ENCODE measurements around the gene ACKR2. TPM values are rescaled to one million over a fixed set of nuclear protein-coding genes. Genes with fewer than 3 reads are reported as not detected.
"Not testable (repeated sequence)": the region's sequence is repeated elsewhere in the genome, so short reads cannot be mapped to it uniquely, and the experiment has no call there.

The ACKR2 gene
- total RNA-seq, 2 donors from 2014 or later = 0.10 to 0.35 TPM

GRCh38 chr3:42883251-42883930 lies 74.1 kb downstream of the ACKR2 start:
- peaks cover 17% of the 10 kb centered on the region for H3K27me3 Mint-ChIP-seq
- not testable (repeated sequence) for H3K9me3 ChIP-seq (ENCODE audit: control insufficient read depth, low read length, poor library complexity, severe bottlenecking); H3K36me3 Mint-ChIP-seq (ENCODE audit: low read depth); ATAC-seq; H3K4me3 Mint-ChIP-seq; DNase-seq
- peak overlapping the region; percentile 74 for H3K27ac Mint-ChIP-seq
- H3K4me1 Mint-ChIP-seq = peaks cover 10% of the 10 kb centered on the region

GRCh38 chr3:42884324-42884723 lies 75.1 kb downstream of the ACKR2 start:
- peaks cover 2% of the 10 kb centered on the region for H3K36me3 Mint-ChIP-seq (ENCODE audit: low read depth)
- ATAC-seq (no peak), DNase-seq (no peak)
- H3K9me3 ChIP-seq (ENCODE audit: control insufficient read depth, low read length, poor library complexity, severe bottlenecking) = no peaks in the 10 kb centered on the region
- H3K27me3 Mint-ChIP-seq = peaks cover 26% of the 10 kb centered on the region
- no peak overlapping the region for H3K4me3 Mint-ChIP-seq
- no peak overlapping the region for H3K27ac Mint-ChIP-seq
- peaks cover 10% of the 10 kb centered on the region for H3K4me1 Mint-ChIP-seq

GRCh38 chr3:42886294-42886822 lies 77.1 kb downstream of the ACKR2 start:
- peaks cover 4% of the 10 kb centered on the region for H3K4me1 Mint-ChIP-seq
- no peaks in the 10 kb centered on the region for H3K9me3 ChIP-seq (ENCODE audit: control insufficient read depth, low read length, poor library complexity, severe bottlenecking)
- H3K4me3 Mint-ChIP-seq = no peak overlapping the region
- ATAC-seq (no peak), DNase-seq (no peak)
- peaks cover 38% of the 10 kb centered on the region for H3K27me3 Mint-ChIP-seq
- H3K36me3 Mint-ChIP-seq (ENCODE audit: low read depth) = peaks cover 2% of the 10 kb centered on the region
- H3K27ac Mint-ChIP-seq = no peak overlapping the region

GRCh38 chr3:42887084-42887483 lies 77.8 kb downstream of the ACKR2 start:
- Mint-ChIP-seq H3K4me3 (no peak overlapping the region), H3K27me3 (peaks cover 46% of the 10 kb centered on the region), H3K4me1 (peaks cover 2% of the 10 kb centered on the region), H3K27ac (no peak overlapping the region), H3K36me3 (ENCODE audit: low read depth) (peaks cover 6% of the 10 kb centered on the region)
- DNase-seq = no peak
- H3K9me3 ChIP-seq (ENCODE audit: control insufficient read depth, low read length, poor library complexity, severe bottlenecking) = no peaks in the 10 kb centered on the region
- ATAC-seq = no peak

GRCh38 chr3:42891042-42891441 lies 81.8 kb downstream of the ACKR2 start:
- Mint-ChIP-seq H3K4me1 (peaks cover 5% of the 10 kb centered on the region), H3K27me3 (peaks cover 46% of the 10 kb centered on the region), H3K4me3 (no peak overlapping the region), H3K27ac (no peak overlapping the region), H3K36me3 (ENCODE audit: low read depth) (peaks cover 6% of the 10 kb centered on the region)
- DNase-seq (no peak), ATAC-seq (no peak)
- H3K9me3 ChIP-seq (ENCODE audit: control insufficient read depth, low read length, poor library complexity, severe bottlenecking) = no peaks in the 10 kb centered on the region

- peaks cover 50% of the 10 kb centered on the region for H3K27me3 Mint-ChIP-seq
- no peak overlapping the region for H3K27ac Mint-ChIP-seq
- peaks cover 6% of the 10 kb centered on the region for H3K36me3 Mint-ChIP-seq (ENCODE audit: low read depth)
- no peak for DNase-seq
- H3K4me3 Mint-ChIP-seq = no peak overlapping the region
- H3K4me1 Mint-ChIP-seq = peaks cover 5% of the 10 kb centered on the region
- H3K9me3 ChIP-seq (ENCODE audit: control insufficient read depth, low read length, poor library complexity, severe bottlenecking) = no peaks in the 10 kb centered on the region
- ATAC-seq = no peak
Measured at GRCh38 chr3:42892169-42892568, 82.9 kb downstream of the ACKR2 start.

- Mint-ChIP-seq H3K27me3 (peaks cover 46% of the 10 kb centered on the region), H3K4me1 (peaks cover 5% of the 10 kb centered on the region), H3K4me3 (no peak overlapping the region), H3K27ac (no peak overlapping the region), H3K36me3 (ENCODE audit: low read depth) (peaks cover 9% of the 10 kb centered on the region)
- no peak for DNase-seq
- H3K9me3 ChIP-seq (ENCODE audit: control insufficient read depth, low read length, poor library complexity, severe bottlenecking) = no peaks in the 10 kb centered on the region
- ATAC-seq = no peak
Measured at GRCh38 chr3:42892807-42893206, 83.6 kb downstream of the ACKR2 start.

GRCh38 chr3:42894698-42895579 lies 85.7 kb downstream of the ACKR2 start:
- ATAC-seq (no peak), DNase-seq (no peak)
- no peaks in the 10 kb centered on the region for H3K9me3 ChIP-seq (ENCODE audit: control insufficient read depth, low read length, poor library complexity, severe bottlenecking)
- no peak overlapping the region for H3K4me3 Mint-ChIP-seq
- peaks cover 7% of the 10 kb centered on the region for H3K36me3 Mint-ChIP-seq (ENCODE audit: low read depth)
- H3K4me1 Mint-ChIP-seq = peaks cover 5% of the 10 kb centered on the region
- peaks cover 29% of the 10 kb centered on the region for H3K27me3 Mint-ChIP-seq
- no peak overlapping the region for H3K27ac Mint-ChIP-seq

- H3K9me3 ChIP-seq (ENCODE audit: control insufficient read depth, low read length, poor library complexity, severe bottlenecking) = no peaks in the 10 kb centered on the region
- peaks cover 26% of the 10 kb centered on the region for H3K27me3 Mint-ChIP-seq
- H3K27ac Mint-ChIP-seq = no peak overlapping the region
- DNase-seq = no peak
- H3K36me3 Mint-ChIP-seq (ENCODE audit: low read depth) = peaks cover 8% of the 10 kb centered on the region
- H3K4me1 Mint-ChIP-seq = peaks cover 5% of the 10 kb centered on the region
- no peak overlapping the region for H3K4me3 Mint-ChIP-seq
- no peak for ATAC-seq
Measured at GRCh38 chr3:42895580-42895868, 86.3 kb downstream of the ACKR2 start.

GRCh38 chr3:42898896-42899675 lies 89.8 kb downstream of the ACKR2 start:
- Mint-ChIP-seq H3K4me3 (no peak overlapping the region), H3K4me1 (peaks cover 2% of the 10 kb centered on the region), H3K36me3 (ENCODE audit: low read depth) (peaks cover 5% of the 10 kb centered on the region), H3K27me3 (peaks cover 23% of the 10 kb centered on the region), H3K27ac (no peak overlapping the region)
- ATAC-seq = no peak
- no peak for DNase-seq
- H3K9me3 ChIP-seq (ENCODE audit: control insufficient read depth, low read length, poor library complexity, severe bottlenecking) = no peaks in the 10 kb centered on the region

- Mint-ChIP-seq H3K27me3 (peaks cover 22% of the 10 kb centered on the region), H3K4me1 (no peaks in the 10 kb centered on the region), H3K36me3 (ENCODE audit: low read depth) (peaks cover 5% of the 10 kb centered on the region), H3K27ac (no peak overlapping the region), H3K4me3 (no peak overlapping the region)
- ATAC-seq = no peak
- peaks cover 3% of the 10 kb centered on the region for H3K9me3 ChIP-seq (ENCODE audit: control insufficient read depth, low read length, poor library complexity, severe bottlenecking)
- no peak for DNase-seq
Measured at GRCh38 chr3:42900226-42901072, 91.2 kb downstream of the ACKR2 start.

- peaks cover 26% of the 10 kb centered on the region for H3K27me3 Mint-ChIP-seq
- peaks cover 3% of the 10 kb centered on the region for H3K4me1 Mint-ChIP-seq
- peaks cover 3% of the 10 kb centered on the region for H3K9me3 ChIP-seq (ENCODE audit: control insufficient read depth, low read length, poor library complexity, severe bottlenecking)
- no peak overlapping the region for H3K27ac Mint-ChIP-seq
- peaks cover 5% of the 10 kb centered on the region for H3K36me3 Mint-ChIP-seq (ENCODE audit: low read depth)
- H3K4me3 Mint-ChIP-seq = no peak overlapping the region
- ATAC-seq = no peak
- no peak for DNase-seq
Measured at GRCh38 chr3:42901073-42901415, 91.8 kb downstream of the ACKR2 start.
